Astrocyte of the cerebellum (primary cell): ENCODE results near the gene WASHC2A.
A peak's percentile ranks its signal among the peaks of the same experiment; 100 is the strongest.
"Not testable (repeated sequence)": the region's sequence is repeated elsewhere in the genome, so short reads cannot be mapped to it uniquely, and the experiment has no call there.

ENCODE experiments used
- DNase-seq: peaks from one replicate; pipeline ENCODE4 v3.0.0-alpha.2; 2011; ENCODE audit warnings: low read depth
- H3K4me3 ChIP-seq: 2 replicates; pipeline ENCODE4 v1.5.1; 2011; ENCODE audit warnings: mild to moderate bottlenecking, low read depth, low read length, moderate library complexity
- in situ Hi-C: cut with HindIII; loops from 2 replicates; pipeline ENCODE4 v1.10.0; 2017; ENCODE audit warnings: low sequenced_read_pairs
- TF ChIP-seq, protein P1 (sequence below): IDR thresholded peaks from 2 replicates; pipeline ENCODE4 v1.5.1; 2012; ENCODE audit warnings: low read length, low read depth, moderate library complexity, mild to moderate bottlenecking; ENCODE audit errors: missing control alignments

The WASHC2A gene

DNA sequence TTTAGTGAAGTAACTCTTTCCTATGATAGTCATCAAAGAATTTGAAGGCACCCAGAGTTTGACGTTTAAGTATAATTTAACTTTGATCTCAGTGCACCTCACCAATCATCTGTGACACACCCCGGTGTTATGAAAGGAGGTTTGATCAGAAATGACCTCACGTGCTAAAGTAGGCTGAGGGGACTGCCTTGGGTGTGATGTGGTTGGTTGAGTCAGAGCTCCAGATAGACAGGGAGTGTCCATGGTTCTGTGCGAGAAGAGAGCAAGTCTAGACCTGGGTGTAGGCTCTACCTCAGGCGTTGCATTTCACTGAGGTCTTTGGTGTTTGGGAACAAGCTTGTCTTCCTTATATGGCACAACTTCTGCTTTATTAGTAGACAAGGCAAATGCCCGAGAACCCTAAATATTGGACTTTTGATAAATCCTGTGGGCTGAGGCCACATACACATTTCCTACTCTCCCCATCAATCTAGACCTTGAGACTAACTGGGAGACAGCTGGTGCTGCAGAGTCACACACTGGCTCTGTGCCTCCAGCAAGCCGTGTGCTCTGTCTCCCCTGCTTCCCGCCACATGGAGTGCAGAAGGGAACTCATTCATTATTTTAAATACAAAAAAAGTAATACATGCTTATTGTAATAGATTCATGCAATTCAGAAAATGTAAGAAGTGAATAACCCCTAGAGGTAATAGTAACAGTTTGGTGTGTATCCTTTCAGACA, 63.7 kb downstream of the WASHC2A start:
- H3K4me3 ChIP-seq, in situ Hi-C loops, DNase-seq: not testable (repeated sequence)

DNA sequence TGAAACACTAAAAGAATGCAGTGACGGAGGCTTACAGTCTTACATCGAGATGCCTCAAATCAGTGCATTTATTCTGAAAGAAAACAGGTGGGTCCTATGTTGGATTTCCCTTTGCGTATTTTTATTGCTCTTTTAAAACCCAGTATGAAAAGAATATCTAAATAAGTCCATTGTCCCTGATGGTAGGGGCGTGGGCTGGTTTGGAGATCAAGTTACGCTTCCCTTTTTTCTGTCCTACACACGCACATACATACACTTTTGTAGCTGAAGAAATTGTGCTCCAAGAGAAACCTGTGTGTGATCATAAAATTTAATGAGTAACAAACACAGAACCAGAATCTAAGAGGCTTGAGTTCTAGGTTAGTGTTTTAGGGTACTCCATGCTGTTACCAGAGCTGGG, 64.6 kb downstream of the WASHC2A start:
- H3K4me3 ChIP-seq, in situ Hi-C loops, DNase-seq: not testable (repeated sequence)

DNA sequence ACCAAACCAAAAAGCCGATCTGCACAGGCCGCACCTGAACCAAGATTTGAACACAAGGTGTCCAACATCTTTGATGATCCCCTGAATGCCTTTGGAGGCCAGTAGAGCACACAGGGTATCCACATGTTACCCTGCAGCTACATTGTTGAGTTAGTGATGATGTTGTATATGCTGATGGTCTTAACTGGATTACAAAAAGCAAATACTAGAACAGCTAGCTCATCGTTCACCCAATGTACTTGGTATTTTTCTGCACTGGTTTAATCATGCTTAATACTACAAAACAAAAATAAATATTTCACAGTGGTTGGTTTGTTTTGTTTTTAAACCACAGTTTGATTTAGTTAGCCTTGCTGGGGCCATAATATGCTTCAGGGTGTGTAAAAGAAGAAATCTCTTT, 65.1 kb downstream of the WASHC2A start:
- DNase-seq, H3K4me3 ChIP-seq, in situ Hi-C loops: not testable (repeated sequence)

DNA sequence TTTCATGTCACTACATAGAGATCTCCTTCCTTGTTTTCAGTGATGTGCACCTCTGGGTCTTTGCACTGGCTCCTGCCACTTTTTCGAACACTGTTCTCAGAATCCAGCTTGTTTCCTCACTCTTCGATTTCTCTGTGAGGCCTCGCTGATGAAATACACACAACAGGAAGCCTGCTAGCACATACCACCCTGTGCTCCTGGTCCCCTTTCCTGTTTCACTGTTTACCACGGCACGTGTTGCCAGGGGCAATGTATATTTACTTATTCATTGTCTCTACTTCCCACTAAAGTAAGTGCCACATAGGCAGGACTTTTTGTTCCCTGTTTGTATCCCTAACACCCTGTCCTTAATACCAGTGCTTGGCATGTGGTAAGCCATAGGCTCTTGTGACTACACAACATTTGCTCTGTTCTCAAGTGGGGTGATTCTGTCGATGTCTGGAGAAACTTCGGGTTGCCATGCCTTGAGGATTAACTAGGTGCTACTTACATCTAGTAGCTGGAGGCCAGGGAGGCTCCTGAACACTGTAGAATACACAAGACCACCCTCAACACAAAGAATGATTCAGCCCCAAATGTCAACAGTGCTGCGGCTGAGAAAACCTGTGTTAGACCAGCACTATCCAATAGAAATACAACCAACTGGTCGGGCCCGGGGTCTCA, 75.9 kb downstream of the WASHC2A start:
- H3K4me3 ChIP-seq, DNase-seq, in situ Hi-C loops: not testable (repeated sequence)

DNA sequence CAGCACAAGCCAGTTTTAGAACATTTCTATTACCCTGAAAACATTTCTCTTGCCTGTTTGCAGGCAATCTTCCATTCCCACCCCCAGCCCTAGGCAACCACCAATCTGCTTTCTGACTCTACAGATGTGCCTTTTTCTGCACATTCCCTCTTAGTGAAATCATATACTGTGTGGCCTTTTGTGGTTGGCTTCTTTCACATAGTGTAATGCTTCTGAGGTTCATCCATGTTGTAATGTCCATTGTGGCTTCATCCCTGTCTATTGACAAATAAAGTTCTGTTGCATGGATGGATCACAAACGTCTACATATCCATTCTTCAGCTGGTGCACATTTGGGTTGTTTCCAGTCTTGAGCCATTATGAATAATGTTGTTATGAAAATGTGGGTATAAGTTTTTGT, 77.8 kb downstream of the WASHC2A start:
- DNase-seq, in situ Hi-C loops, H3K4me3 ChIP-seq: not testable (repeated sequence)

DNA sequence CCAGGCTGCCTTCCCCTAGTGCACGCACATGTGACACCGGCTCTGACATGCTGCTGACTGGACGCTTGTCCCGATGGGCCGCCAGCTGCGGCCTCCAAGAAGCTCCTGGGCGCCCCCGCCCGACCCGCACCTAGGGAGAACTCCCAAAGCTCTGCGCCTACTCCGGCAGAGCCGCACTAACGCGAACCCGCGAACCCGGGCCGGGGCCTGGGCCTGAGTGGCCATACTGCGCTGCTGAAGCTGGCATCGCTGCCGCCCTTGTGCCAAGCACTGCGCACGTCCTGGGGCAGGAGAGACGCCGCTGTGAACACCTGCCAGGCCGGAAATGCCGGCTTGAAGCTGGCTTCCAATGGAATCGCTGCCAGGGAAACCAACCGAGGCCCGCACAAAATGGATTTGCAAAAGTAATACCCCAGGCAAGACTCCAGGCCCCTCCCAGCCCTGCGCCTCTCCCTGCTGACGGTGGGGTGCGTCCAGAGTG, 85.1 kb downstream of the WASHC2A start:
- in situ Hi-C loops: no loop called here
- no peak overlapping the region for H3K4me3 ChIP-seq
- TF ChIP-seq, protein P1, sequence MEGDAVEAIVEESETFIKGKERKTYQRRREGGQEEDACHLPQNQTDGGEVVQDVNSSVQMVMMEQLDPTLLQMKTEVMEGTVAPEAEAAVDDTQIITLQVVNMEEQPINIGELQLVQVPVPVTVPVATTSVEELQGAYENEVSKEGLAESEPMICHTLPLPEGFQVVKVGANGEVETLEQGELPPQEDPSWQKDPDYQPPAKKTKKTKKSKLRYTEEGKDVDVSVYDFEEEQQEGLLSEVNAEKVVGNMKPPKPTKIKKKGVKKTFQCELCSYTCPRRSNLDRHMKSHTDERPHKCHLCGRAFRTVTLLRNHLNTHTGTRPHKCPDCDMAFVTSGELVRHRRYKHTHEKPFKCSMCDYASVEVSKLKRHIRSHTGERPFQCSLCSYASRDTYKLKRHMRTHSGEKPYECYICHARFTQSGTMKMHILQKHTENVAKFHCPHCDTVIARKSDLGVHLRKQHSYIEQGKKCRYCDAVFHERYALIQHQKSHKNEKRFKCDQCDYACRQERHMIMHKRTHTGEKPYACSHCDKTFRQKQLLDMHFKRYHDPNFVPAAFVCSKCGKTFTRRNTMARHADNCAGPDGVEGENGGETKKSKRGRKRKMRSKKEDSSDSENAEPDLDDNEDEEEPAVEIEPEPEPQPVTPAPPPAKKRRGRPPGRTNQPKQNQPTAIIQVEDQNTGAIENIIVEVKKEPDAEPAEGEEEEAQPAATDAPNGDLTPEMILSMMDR: no peak
- DNase-seq: no peak

DNA sequence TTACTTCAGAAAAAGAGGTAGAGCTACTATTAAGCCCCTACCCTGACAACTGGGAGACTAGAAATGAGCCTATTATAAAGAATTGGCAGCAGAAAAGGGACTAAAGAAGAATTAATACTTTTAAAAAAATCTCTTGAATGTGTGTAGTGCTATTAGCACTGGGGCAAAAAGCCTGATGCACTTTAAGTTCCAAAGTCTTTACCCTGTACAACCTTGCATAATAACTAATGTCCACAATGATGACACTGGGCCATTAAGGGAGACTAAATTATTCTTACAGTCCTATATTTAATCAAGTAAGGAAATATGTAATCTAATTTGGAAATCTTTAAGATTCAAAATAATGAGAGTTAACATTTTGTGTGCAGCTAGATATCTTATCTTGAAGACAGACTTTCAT, 90.1 kb downstream of the WASHC2A start:
- DNase-seq, in situ Hi-C loops, H3K4me3 ChIP-seq: not testable (repeated sequence)

DNA sequence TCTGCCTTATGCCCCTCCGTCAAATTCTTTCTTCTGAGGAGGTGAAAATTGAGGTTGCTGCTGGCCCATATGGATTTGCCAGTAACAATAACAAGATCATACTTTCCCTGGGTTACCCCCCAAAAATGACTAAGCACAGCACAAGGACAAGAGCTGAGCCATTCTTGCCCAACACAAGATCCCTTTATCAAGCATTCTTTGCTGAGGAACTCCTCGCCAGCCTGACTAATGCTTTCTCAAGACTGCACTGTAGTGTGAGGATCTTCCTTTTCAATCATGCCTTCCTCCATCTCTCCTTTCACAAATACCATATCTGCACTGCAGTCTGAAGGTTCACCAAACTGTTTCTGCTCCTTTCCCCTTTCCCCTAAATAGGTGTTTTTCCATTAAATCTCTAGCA, 92.1 kb downstream of the WASHC2A start:
- DNase-seq, in situ Hi-C loops, H3K4me3 ChIP-seq: not testable (repeated sequence)

DNA sequence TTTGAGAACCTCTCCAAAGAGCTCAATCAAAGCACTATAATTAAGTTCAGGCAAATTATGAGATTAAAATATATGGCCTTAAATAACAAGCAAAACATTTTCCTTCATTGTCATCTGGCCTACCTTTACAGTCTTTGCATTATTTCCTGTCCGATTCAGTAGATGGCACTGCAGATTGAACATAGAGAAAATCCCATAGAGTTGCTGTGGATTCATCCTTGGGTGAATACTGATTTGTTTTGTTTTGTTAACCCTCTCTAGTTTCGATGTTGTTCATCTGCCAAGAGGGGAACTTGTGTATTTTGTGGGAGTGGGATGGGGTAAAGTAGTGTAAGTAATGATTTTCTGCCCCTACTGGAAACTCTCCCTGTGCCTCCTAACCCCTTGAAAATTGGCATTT, 97.3 kb downstream of the WASHC2A start:
- in situ Hi-C loops, DNase-seq, H3K4me3 ChIP-seq: not testable (repeated sequence)

DNA sequence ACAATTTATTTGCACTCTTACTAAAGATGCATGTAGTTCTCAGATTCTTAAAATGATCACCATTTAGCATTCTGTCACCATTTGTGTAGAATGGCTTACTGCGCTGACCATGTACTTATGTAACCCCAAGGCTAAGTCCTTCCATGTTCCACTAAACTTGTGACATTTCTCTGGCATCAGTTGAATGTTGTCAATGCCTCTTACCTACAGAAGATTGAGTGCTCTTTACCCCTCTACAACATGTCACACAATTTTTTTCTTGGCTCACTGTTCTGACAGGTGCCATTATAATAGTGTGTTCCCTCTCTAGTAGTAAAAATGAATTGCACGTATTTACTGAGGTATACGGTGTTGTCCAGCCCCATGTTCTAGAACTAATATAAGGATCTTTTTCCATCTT, 100.1 kb downstream of the WASHC2A start:
- H3K4me3 ChIP-seq, in situ Hi-C loops, DNase-seq: not testable (repeated sequence)

DNA sequence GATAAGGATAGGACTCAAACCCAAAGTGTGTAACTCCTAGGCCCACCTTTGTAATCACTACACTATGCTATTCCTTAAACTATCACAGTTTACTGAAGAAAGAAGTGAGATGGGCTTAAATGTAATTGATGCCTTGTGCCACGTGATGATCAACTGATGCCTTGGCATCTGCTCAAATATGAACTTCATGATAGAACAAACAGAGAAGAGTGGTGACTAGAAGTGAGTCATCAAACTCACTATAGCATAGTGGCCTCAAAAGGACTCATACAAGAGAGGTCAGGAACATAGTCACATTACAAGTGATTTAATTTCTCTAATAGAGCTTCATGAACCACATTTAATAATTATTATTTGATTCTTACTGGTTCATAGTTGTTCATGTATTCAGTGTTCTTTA, 101.8 kb downstream of the WASHC2A start:
- H3K4me3 ChIP-seq, DNase-seq, in situ Hi-C loops: not testable (repeated sequence)

DNA sequence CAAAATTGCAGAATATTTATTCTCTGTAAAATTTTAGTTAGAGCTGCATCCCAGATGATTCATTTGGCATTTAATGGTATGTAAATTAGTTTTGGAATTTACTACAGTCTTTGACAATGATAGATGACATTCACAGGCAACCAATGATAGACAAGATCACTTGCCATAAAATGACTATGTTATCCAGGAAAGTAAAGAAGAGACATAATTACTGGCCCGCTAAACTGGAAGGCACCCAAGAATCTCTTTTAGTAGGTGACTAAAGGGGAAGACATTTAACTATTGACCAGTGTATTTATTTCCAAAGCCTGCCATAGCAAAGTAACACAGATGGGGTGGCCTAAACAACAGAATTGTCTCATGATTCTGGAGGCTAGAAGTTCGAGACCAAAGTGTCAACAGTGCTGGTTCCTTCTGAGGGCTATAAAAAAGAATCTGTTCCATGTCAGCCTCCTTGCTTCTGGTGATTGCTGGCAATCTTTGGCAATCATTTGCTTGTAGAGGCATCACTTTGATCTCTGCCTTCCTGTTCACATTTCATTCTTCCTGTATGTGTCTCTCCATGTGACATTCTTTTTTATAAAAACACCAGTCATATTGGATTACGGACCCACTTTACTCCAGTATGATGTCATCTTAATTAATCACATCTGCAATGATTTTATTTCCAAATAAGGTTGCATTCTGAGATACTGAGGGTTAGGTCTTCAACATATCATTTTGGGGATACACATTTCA, 107.2 kb downstream of the WASHC2A start:
- in situ Hi-C loops: not testable (repeated sequence)

More for the DNA sequence above, 107.2 kb downstream of the WASHC2A start:
- DNase-seq: peak; percentile 58
- not testable (repeated sequence) for H3K4me3 ChIP-seq
